ENCODE data around the gene ITGB2. TPM values are rescaled to one million over a fixed set of nuclear protein-coding genes. Genes with fewer than 3 reads are reported as not detected.

The ITGB2 gene
- total RNA-seq, 1 donor from 2014 or later, result 370 TPM

GRCh38 chr21:44912158-44912473, 8.6 kb downstream of the ITGB2 start:
- peak overlapping the region; percentile 59 for H3K27ac ChIP-seq
- peak; percentile 1 for ATAC-seq
- TF ChIP-seq CTCF (IDR thresholded peaks at IDR 0.05), result no peak
- intact Hi-C loops (cut with DNase I), result no loop called here
- no peak for DNase-seq
- H3K36me3 ChIP-seq, result no peaks in the 10 kb centered on the region
- H3K4me1 ChIP-seq, result peaks cover 61% of the 10 kb centered on the region
- H3K9me3 ChIP-seq, result no peaks in the 10 kb centered on the region
- H3K27me3 ChIP-seq, result no peaks in the 10 kb centered on the region
- H3K4me3 ChIP-seq, result no peak overlapping the region

GRCh38 chr21:44911384-44912157, 9.1 kb downstream of the ITGB2 start:
- Histone ChIP-seq H3K4me3 (no peak overlapping the region), H3K36me3 (no peaks in the 10 kb centered on the region), H3K27me3 (no peaks in the 10 kb centered on the region), H3K27ac (peak overlapping the region; percentile 59), H3K9me3 (no peaks in the 10 kb centered on the region), H3K4me1 (peaks cover 59% of the 10 kb centered on the region)
- ATAC-seq, result peak; percentile 77
- intact Hi-C loops (cut with DNase I), result no loop called here
- peak; percentile 62 for TF ChIP-seq CTCF (IDR thresholded peaks at IDR 0.05)
- DNase-seq, result peak; percentile 88

GRCh38 chr21:44911068-44911383, 9.7 kb downstream of the ITGB2 start:
- H3K4me3 ChIP-seq, result no peak overlapping the region
- ATAC-seq (no peak), DNase-seq (no peak)
- intact Hi-C loops (cut with DNase I), result no loop called here
- TF ChIP-seq CTCF (IDR thresholded peaks at IDR 0.05), result no peak
- peaks cover 59% of the 10 kb centered on the region for H3K4me1 ChIP-seq
- H3K27me3 ChIP-seq, result no peaks in the 10 kb centered on the region
- no peaks in the 10 kb centered on the region for H3K9me3 ChIP-seq
- peak overlapping the region; percentile 59 for H3K27ac ChIP-seq
- H3K36me3 ChIP-seq, result no peaks in the 10 kb centered on the region

GRCh38 chr21:44910229-44911067, 10.3 kb downstream of the ITGB2 start:
- Histone ChIP-seq H3K27me3 (no peaks in the 10 kb centered on the region), H3K4me1 (peaks cover 56% of the 10 kb centered on the region), H3K36me3 (no peaks in the 10 kb centered on the region), H3K9me3 (no peaks in the 10 kb centered on the region), H3K27ac (no peak overlapping the region), H3K4me3 (no peak overlapping the region)
- TF ChIP-seq CTCF (IDR thresholded peaks at IDR 0.05), result no peak
- ATAC-seq, result no peak
- no peak for DNase-seq
- intact Hi-C loops (cut with DNase I), result no loop called here

- no peak for TF ChIP-seq CTCF (IDR thresholded peaks at IDR 0.05)
- intact Hi-C loops (cut with DNase I), result no loop called here
- no peak overlapping the region for H3K27ac ChIP-seq
- ATAC-seq (no peak), DNase-seq (no peak)
- H3K36me3 ChIP-seq, result no peaks in the 10 kb centered on the region
- no peak overlapping the region for H3K4me3 ChIP-seq
- no peaks in the 10 kb centered on the region for H3K27me3 ChIP-seq
- no peaks in the 10 kb centered on the region for H3K9me3 ChIP-seq
- peaks cover 53% of the 10 kb centered on the region for H3K4me1 ChIP-seq
Observed at GRCh38 chr21:44909719-44910118, 11.0 kb downstream of the ITGB2 start.
